Right ventricle myocardium superior (tissue), 1 donor: ENCODE data around the gene TMEM86B. TPM values are rescaled to one million over a fixed set of nuclear protein-coding genes. Genes with fewer than 3 reads are reported as not detected.

Experiments used
- ATAC-seq: fragments of 200-7000 bp; cut with Tn5 transposase; one replicate; pipeline ENCODE4 v1.9.1; 2020; ENCODE audit warnings: mild to moderate bottlenecking; ENCODE audit not compliant: poor library complexity
- DNase-seq: peaks from one replicate; pipeline ENCODE4 v3.0.0-alpha.2; 2020
- intact Hi-C: fragments of 100-400 bp; cut with DNase I; formaldehyde crosslinking; loops from one replicate; pipeline ENCODE4 v1.11.2; 2022
- long read RNA-seq: library from polyadenylated mRNA; unstranded; transcript quantifications from one replicate; pipeline ENCODE4 v2.0.0, GENCODE V29; 2021
- total RNA-seq: library from RNA; stranded (reverse); fragmentation: NEBNext Ultra II Directional; extraction: Animal tissue kit (Norgen Biotek cat#: 25700); gene quantifications from one replicate; pipeline ENCODE4 v1.2.1, GENCODE V29; 2021
- donor health status: DM: no; HTN: yes; CAD: no; lungs with severe emphysema.

Gene TMEM86B, protein sequence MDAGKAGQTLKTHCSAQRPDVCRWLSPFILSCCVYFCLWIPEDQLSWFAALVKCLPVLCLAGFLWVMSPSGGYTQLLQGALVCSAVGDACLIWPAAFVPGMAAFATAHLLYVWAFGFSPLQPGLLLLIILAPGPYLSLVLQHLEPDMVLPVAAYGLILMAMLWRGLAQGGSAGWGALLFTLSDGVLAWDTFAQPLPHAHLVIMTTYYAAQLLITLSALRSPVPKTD
- 2.3 TPM for total RNA-seq
- long read RNA-seq, partial matches to known transcripts, result 0 of 3 reads
- long read RNA-seq, other reads (novel, unspliced or antisense), result 1 of 3 reads

DNA sequence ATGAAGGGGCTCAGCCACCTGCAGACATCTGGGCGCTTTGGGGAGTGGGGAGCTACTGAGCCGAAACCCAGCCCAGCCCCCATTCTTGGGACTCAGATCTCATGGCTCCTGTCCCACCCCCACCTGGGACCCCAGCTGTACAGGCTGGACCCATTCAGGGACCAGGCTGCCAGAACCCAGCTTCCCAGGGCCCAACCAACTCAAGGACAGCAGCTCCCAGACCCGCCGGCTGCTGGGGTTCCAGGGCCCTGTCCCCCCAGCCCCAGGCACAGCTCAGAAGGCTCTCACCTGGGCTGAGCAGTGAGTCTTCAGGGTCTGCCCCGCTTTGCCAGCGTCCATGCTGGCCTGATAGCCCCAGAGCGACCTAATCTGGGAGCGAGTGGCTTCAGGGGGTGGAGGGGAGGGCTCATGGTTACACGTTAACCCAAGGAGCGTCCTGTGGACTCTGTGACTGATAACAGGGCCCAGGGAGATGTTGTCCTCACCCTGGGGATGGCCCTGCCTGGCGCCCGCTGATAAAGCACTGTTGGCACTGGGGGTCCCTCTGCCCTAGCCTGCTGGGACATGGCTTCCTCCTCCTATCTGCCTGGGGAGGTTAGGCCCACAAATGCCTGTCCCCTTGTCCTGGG lies at the start of gene TMEM86B:
TMEM86B (minus strand) TSS at position 361 of the 629 bp plus-strand sequence; CDS start at position 339, 22 bp downstream.
- intact Hi-C loops, result no loop called here
- ATAC-seq, result peak; percentile 9
- no peak for DNase-seq

- no peak for ATAC-seq
- intact Hi-C loops, result no loop called here
Observed at GRCh38 chr19:55277494-55277893, 48.9 kb upstream of the TMEM86B start.

GRCh38 chr19:55276720-55277430 lies 48.3 kb upstream of the TMEM86B start:
- intact Hi-C loops, result no loop called here
- no peak for ATAC-seq
- DNase-seq, result no peak

More at GRCh38 chr19:55277494-55277893, 48.9 kb upstream of the TMEM86B start:
- DNase-seq, result no peak

DNA sequence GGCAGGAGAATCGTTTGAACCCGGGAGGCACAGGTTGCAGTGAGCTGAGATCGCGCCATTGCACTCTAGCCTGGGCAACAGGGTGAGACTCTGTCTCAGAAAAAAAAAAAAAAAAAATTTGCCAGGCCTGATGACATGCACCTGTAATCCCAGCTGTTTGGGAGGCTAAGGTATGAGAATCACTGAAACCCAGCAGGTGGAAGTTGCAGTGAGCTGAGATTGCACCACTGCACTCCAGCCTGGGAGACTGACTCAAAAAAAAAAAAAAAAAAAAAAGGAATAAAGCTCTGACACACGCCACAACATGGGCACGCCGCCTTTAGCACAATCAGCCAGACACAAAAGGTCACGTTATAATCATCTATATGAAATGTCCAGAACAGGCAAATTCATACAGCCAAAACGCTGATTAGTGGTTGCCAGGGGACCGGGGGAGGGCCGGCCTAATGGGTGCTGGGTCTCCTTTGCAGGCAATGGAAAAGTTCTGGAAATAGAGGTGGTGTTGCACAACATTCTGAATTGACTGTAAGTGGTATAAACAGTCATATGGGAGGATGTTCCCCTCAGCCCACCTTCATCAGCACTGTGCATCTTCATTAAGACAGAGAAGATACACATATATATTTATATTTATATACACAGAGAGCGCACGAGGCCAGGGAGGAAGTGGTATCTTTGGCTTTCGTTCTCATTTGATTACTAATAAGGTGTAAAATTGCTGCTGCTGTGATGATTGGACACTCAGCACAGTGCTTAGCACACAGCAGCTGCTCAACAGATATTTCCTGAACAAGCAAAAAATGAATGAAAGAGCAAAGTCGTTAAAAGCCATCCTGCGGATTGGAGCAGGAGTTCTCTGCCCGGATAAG lies 47.5 kb upstream of the TMEM86B start:
- ATAC-seq (no peak), DNase-seq (no peak)
- intact Hi-C loops, result no loop called here

- intact Hi-C loops, result no loop called here
- DNase-seq, result no peak
- no peak for ATAC-seq
Observed at GRCh38 chr19:55273978-55274707, 45.6 kb upstream of the TMEM86B start.

DNA sequence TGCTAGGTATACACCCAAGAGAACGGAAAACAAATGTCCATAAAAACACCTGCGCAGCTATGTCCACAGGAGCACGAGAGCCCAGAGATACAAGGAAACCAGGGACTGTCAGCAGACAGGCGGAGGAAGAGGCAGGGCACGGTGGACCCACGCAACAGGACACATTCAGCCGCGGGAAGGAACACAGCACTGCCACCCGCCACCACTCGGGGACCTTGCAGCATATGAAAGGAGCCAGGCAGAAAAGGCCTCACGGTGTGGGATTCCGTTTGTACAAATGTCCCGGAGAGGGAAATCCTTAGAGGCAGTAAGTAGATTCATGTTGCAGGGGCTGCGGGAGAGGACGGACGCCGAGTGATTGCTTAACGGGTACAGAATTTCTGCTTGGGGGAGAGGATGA lies 43.6 kb upstream of the TMEM86B start:
- intact Hi-C loops, result no loop called here
- ATAC-seq (no peak), DNase-seq (no peak)

DNA sequence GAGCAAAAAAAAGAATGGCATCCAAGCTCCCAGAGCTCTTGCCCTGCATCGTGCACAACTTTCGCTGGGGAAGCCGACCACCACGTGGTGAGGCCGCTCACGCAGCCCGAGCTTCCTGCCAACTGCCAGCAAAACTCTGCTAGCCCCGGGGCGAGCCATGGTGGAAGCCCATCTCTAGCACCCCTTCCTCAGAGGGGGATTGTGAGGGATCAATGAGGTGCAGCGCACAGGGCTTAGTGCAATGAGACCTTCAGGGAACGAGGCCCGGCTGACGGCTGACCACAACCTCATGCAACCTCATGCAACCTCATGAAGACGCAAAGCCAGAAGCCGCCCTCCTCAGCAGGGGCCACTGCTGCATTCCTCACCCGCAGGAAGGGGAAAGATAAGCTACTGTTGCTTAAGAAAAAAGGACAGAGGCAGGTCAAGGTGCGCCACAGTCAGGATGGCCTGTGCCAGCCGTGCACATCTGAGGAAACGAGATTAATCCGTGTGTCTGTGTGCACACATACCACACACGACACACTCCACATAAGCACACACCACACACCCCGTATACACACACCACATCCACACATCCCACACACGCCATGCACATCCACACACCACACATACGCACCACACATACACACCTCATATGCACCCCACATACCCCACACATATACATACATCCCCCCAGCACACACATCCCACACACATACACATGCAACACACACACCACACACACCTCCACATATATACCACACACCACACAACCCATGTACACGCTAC lies 41.8 kb upstream of the TMEM86B start:
- no peak for ATAC-seq
- DNase-seq, result no peak
- intact Hi-C loops, result no loop called here

GRCh38 chr19:55269299-55269698 lies 40.7 kb upstream of the TMEM86B start:
- ATAC-seq (no peak), DNase-seq (no peak)
- intact Hi-C loops, result no loop called here

- ATAC-seq, result no peak
- intact Hi-C loops, result no loop called here
Observed at GRCh38 chr19:55266840-55267239, 38.3 kb upstream of the TMEM86B start.

GRCh38 chr19:55266404-55266803 lies 37.8 kb upstream of the TMEM86B start:
- intact Hi-C loops, result no loop called here

More at GRCh38 chr19:55266840-55267239, 38.3 kb upstream of the TMEM86B start:
- no peak for DNase-seq

GRCh38 chr19:55265723-55266386 lies 37.3 kb upstream of the TMEM86B start:
- ATAC-seq, result no peak
- intact Hi-C loops, result no loop called here
- DNase-seq, result no peak

More at GRCh38 chr19:55266404-55266803, 37.8 kb upstream of the TMEM86B start:
- DNase-seq, result no peak
- ATAC-seq, result no peak

DNA sequence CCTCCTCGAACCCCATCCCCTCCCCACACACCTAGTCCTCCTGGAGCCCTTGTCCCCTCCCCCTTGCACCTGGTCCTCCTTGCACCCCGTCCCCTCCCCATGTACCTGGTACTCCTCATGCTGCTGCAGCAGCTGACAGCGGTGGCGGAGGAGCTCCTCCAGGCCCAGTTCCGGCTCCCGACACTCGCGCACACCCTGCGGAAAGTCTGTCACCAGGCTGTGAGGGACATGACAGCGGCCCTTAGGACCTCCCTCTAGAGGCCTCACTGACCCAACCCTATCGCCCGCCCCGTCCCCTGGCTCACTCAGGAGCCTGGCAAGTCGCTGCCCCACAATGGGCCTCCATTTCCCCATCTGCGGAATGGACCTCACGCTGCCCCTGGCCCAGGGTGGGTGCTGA lies 36.6 kb upstream of the TMEM86B start:
- no peak for ATAC-seq
- DNase-seq, result no peak
- intact Hi-C loops, result no loop called here

DNA sequence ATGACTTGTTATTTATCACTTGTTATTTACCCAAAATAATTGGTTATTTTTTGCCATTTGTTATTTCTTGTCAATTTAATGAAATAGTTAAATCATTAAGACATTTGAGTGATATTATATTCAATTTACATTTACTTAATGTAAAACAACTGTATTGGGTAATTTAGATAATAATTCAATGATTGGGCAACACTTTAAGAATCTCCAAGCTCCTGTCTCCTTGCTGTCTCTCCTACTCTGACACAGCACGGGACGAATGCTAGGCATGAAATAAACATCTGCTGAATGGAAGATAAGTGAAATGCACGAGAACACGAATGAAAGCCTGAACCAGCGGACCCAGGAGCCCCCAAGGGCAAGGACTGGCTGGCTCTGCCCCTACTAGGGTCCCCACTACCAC lies 36.0 kb upstream of the TMEM86B start:
- intact Hi-C loops, result no loop called here
- DNase-seq (no peak), ATAC-seq (no peak)

DNA sequence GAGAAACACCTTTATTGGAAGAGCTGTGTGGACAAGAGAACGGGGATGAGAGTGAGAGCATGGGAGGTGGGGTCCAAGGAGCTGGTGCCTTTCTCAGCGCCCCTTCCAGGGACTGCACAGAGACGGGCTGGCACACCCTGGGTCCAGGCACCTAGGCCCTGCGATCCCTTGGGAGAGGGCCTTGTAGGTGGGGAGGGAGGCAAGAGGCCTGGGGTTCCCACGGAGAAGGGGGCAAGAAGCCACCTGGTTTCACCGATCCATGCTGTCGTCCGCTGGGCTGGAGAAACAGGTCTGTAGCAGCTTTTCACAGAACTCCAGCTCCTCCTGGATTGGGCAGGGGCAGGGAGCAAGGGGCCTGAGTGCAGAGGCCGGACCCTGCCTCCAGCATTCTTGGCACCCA lies 33.8 kb upstream of the TMEM86B start:
- intact Hi-C loops, result no loop called here
- DNase-seq, result no peak

GRCh38 chr19:55261671-55262126 lies 33.1 kb upstream of the TMEM86B start:
- intact Hi-C loops, result no loop called here
- no peak for ATAC-seq
- no peak for DNase-seq

More for the DNA sequence above, 33.8 kb upstream of the TMEM86B start:
- no peak for ATAC-seq

DNA sequence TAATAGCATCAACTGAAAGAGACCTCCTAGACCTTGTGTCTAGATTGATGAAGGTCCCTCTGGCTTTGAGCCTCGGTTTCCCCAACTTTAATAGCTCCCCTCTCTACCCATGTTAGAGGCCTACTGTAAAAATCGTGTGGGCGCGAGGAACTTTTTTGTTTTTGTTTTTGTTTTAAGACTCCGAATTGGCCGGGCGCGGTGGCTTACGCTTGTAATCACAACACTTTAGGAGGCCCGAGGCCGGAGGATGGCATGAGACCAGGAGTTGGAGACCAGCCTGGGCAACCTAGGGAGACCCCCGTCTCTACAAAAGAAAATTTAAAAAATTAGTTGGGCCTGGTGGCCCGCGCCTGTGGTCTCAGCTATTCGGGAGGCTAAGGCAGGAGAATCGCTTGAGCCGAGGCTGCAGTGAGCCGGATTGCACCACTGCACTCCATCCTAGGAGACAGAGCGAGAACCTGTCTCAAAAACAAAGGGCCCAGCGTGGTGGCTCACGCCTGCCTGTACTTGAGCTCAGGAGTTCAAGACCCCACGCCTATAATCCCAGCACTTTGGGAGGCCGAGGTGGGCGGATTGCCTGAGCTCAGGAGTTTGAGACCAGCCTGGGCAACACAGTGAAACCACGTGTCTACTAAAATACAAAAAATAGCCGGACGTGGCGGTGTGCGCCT lies 31.1 kb upstream of the TMEM86B start:
- DNase-seq (no peak), ATAC-seq (no peak)
- intact Hi-C loops, result no loop called here
